Measurements from ENCODE around the gene REM1.

Gene REM1

GRCh38 chr20:31522731-31523130, 47.6 kb downstream of the REM1 start:
- DNase-seq: no peak

DNA sequence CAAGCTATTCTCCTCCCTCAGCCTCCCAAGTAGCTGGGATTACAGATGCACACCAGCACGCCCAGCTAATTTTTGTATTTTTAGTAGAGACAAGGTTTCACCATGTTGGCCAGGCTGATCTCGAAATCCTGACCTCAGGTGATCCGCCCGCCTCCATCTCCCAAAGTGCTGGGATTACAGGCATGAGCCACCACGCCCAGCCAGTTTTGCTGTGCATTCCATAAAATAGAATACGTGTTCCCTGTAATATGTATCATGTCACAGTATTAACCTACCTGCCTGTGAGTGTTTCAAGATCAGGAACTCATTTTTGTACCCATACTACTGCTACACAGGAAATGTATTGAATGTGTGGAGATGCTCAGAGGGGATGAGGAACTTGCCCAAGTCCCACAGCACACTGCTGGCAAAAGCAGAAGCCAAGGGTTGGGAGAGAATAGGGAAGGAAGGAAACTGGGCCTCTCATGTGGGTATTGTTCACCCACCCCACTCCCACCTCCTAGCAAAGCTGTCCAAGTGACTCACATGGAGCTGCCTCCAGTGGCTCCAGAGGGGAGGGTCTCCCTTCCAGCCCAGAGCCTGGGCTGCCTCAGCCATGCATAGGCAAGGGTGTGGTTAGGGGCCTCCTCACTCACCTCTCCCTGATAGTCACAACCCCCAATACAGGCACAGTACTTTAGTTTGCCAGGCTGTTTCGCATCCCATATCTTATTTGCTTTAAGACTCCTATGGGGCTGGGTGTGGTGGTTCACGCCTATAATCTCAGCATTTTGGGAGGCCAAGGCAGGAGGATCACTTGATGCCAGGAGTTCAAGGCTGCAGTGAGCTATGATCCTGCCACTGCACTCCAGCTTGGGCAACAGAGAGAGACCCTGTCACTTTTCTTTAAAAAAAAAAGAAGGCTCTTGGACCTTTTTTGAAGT, 48.5 kb downstream of the REM1 start:
- DNase-seq: peak in 8 of 51 donors; percentile 1 to 19 (median 12)

DNA sequence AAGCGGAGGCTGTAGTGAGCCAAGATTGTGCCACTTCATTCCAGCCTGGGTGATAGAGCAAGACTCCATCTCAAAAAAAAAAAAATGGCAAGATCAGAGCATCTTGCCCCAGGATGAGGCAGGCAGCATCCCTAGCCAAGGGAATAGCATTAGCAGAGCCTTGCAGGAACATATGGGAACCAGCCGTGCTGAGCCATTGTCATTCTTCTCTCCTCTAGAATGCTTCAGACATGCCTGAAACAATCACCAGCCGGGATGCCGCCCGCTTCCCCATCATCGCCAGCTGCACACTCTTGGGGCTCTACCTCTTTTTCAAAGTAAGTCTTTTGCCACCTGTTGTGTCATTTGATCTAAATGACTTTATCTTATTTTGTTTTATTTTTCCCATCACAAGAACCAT, 52.2 kb downstream of the REM1 start:
- no peak for DNase-seq
